Measurements from ENCODE around the gene INTS1. TPM values are rescaled to one million over a fixed set of nuclear protein-coding genes. Genes with fewer than 3 reads are reported as not detected.
"Not testable (repeated sequence)": the region's sequence is repeated elsewhere in the genome, so short reads cannot be mapped to it uniquely, and the experiment has no call there.

Gene INTS1
- polyA plus RNA-seq, 1 experiment = 21.8 TPM

DNA sequence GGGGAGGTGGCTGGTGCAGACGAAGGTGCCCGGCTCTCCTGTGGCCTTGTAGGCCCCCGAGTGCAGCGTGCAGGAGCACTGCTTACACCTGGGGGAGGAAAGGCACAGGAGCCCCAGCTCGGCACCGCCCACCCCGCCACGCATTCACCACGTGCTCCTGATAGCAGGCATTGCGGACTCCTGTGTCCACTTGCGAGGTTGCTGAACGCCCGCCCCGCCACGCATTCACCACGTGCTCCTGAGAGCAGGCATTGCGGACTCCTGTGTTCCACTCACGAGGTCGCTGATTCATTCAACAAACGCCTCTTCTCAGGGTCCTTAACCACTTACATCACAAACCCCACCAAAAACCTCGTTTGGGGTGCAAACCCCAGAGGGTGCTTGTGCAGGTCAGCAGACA, 58.8 kb downstream of the INTS1 start:
- TF ChIP-seq, protein P1, sequence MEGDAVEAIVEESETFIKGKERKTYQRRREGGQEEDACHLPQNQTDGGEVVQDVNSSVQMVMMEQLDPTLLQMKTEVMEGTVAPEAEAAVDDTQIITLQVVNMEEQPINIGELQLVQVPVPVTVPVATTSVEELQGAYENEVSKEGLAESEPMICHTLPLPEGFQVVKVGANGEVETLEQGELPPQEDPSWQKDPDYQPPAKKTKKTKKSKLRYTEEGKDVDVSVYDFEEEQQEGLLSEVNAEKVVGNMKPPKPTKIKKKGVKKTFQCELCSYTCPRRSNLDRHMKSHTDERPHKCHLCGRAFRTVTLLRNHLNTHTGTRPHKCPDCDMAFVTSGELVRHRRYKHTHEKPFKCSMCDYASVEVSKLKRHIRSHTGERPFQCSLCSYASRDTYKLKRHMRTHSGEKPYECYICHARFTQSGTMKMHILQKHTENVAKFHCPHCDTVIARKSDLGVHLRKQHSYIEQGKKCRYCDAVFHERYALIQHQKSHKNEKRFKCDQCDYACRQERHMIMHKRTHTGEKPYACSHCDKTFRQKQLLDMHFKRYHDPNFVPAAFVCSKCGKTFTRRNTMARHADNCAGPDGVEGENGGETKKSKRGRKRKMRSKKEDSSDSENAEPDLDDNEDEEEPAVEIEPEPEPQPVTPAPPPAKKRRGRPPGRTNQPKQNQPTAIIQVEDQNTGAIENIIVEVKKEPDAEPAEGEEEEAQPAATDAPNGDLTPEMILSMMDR (IDR thresholded peaks at IDR 0.05; ENCODE audit: insufficient read depth, low read depth, low read length) = no peak
- ChIA-PET POLR2A (no interaction called here), CTCF (interaction anchor here (1.5 kb wide), 1 partner anchor 12 kb away, joined by 5 read pairs; no protein-coding TSS in a partner anchor)
- Histone ChIP-seq H3K27me3 (ENCODE audit: control insufficient read depth, insufficient read depth, low read length) (no peaks in the 10 kb centered on the region), H3K4me3 (ENCODE audit: low read depth, low read length) (no peak overlapping the region), H3K36me3 (ENCODE audit: control insufficient read depth, insufficient read depth, low read length) (peaks cover 4% of the 10 kb centered on the region)
- no peak for DNase-seq (ENCODE audit: low read depth)

DNA sequence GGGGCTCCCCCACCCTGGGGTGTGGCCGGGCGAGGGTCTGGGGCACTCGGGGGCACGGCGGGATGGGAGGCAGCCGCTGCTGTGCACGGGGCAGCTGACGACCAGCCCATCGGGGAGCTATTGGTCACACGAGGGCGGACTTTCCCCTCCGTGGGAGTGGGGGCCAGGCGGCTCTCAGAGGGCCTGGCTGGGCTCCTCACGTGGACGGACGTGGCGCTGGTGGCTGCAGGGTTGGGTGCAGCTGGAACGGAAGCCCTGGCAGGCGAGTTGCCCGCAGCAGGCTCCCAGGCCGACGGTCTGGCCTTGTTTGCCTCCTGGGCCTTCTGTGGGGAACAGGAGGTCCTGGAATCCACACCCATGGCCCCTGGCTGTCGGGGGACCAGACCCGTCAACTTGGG, 59.3 kb downstream of the INTS1 start:
- TF ChIP-seq, protein P1 (IDR thresholded peaks at IDR 0.05; ENCODE audit: insufficient read depth, low read depth, low read length) = no peak
- no peak overlapping the region for H3K4me3 ChIP-seq (ENCODE audit: low read depth, low read length)
- no peaks in the 10 kb centered on the region for H3K27me3 ChIP-seq (ENCODE audit: control insufficient read depth, insufficient read depth, low read length)
- DNase-seq (ENCODE audit: low read depth) = no peak
- POLR2A ChIA-PET = no interaction called here
- H3K36me3 ChIP-seq (ENCODE audit: control insufficient read depth, insufficient read depth, low read length) = peaks cover 9% of the 10 kb centered on the region
- CTCF ChIA-PET = interaction anchor here (0.7 to 1.5 kb wide), 2 partner anchors 12 to 30 kb away, joined by 3 to 5 read pairs; no protein-coding TSS in a partner anchor

DNA sequence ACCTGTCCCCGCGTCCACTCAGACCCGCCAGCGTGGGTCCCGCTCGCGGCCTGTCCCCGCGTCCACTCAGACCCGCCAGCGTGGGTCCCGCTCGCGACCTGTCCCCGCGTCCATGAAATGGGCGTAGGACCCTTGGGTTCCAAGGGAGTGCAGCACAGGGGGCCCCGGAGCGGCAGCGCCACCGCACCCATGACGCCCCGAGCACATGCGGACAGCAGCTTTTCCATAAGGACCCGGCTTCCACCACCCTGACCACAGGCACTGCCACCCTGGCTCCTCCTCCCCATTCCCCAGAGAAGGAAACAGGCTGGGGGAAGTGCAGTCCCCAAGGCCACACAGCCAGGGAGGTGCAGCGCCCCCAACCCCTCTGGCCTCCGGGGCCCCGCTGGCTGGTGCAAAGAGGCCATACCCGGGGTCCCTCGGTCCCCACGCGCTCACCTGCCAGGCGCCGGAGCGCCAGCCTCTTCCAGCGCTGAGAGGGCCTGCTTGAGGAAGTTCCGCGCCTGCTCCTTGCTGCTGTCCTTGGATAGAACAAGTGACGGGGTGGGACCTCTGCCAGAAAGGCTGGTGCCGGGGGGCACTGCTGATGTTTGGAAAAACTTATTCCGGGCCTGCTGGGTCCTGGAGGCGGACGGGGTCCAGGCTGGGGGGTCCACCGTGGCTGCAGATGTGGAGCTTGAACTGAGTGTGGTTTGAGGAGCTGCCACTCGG, 59.8 kb downstream of the INTS1 start:
- ChIA-PET CTCF (interaction anchor here (0.7 to 4.2 kb wide), 3 partner anchors 12 to 30 kb away, joined by 3 to 21 read pairs (median 5); no protein-coding TSS in a partner anchor), POLR2A (no interaction called here)
- peaks cover 10% of the 10 kb centered on the region for H3K36me3 ChIP-seq (ENCODE audit: control insufficient read depth, insufficient read depth, low read length)
- no peak for DNase-seq (ENCODE audit: low read depth)
- TF ChIP-seq, protein P1 (IDR thresholded peaks at IDR 0.05; ENCODE audit: insufficient read depth, low read depth, low read length) = no peak
- H3K27me3 ChIP-seq (ENCODE audit: control insufficient read depth, insufficient read depth, low read length) = no peaks in the 10 kb centered on the region
- H3K4me3 ChIP-seq (ENCODE audit: low read depth, low read length) = no peak overlapping the region

DNA sequence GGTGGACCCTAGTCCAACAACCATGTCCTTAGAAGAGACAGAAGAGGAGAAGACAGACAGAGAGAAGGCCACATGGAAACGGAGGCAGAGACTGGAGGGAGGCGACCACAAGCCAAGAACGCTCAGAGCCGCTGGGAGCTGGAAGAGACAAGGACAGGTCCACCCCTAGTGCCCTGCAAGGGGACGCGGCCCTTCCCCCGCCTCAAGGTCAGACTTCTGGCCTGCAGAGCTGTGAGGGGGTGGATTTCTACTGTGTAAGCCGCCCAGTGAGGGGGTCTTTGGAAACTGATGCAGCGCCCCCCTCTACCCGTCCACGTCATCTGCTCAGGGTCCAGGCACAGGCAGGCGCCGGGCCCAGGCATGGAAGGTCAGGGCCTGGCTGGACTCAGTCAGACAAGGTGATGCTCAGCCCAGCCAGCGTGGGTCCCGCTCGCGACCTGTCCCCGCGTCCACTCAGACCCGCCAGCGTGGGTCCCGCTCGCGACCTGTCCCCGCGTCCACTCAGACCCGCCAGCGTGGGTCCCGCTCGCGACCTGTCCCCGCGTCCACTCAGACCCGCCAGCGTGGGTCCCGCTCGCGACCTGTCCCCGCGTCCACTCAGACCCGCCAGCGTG, 60.5 kb downstream of the INTS1 start:
- POLR2A ChIA-PET = not testable (repeated sequence)

DNA sequence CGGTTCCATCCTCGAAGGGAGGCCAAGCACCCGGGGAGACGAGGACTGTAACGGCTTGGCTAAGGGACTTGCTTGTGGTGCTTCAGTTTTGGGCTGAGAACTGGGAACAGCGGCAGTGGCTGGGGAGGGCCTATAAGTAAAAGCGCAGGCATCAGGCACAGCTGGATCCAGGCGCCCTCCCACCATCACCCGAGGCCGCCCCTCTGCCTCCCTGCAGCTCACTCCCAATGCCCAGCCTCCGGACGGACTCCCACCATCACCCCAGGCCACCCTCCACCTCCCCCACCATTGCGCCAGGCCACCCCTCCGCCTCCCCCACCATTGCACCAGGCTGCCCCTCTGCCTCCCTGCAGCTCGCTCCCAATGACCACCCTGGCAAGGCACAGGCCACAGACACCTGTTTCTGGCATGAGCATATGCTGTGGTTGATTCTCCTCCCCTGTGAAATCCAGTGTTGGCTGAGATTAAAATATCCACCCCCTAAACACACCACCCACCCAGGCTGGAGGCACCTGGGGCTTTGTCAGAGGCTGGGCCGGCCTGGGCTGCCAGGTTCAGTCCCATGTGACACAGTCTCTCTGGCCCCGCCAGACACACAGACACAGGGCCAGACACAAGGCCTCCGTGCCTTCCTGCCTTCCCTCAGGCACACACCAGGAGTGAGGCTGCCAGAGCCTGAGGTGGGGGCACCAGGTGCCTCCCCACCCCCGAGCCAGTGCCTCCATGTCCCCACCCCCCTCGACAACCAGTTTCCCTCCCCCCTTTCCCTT, 61.6 kb downstream of the INTS1 start:
- H3K4me3 ChIP-seq (ENCODE audit: low read depth, low read length) = no peak overlapping the region
- TF ChIP-seq, protein P1 (IDR thresholded peaks at IDR 0.05; ENCODE audit: insufficient read depth, low read depth, low read length) = no peak
- POLR2A ChIA-PET = no interaction called here
- CTCF ChIA-PET = interaction anchor here (4.2 kb wide), 1 partner anchor 10 kb away, joined by 21 read pairs; no protein-coding TSS in a partner anchor
- no peak for DNase-seq (ENCODE audit: low read depth)
- H3K27me3 ChIP-seq (ENCODE audit: control insufficient read depth, insufficient read depth, low read length) = no peaks in the 10 kb centered on the region
- H3K36me3 ChIP-seq (ENCODE audit: control insufficient read depth, insufficient read depth, low read length) = peaks cover 11% of the 10 kb centered on the region

More for the DNA sequence above, 60.5 kb downstream of the INTS1 start:
- not testable (repeated sequence) for H3K4me3 ChIP-seq (ENCODE audit: low read depth, low read length); H3K27me3 ChIP-seq (ENCODE audit: control insufficient read depth, insufficient read depth, low read length); DNase-seq (ENCODE audit: low read depth)
- peaks cover 10% of the 10 kb centered on the region for H3K36me3 ChIP-seq (ENCODE audit: control insufficient read depth, insufficient read depth, low read length)
- CTCF ChIA-PET = interaction anchor here (4.2 kb wide), 1 partner anchor 11 kb away, joined by 21 read pairs; no protein-coding TSS in a partner anchor
